GM11168 (cell line): ENCODE measurements around the gene RHOBTB3.
"Not testable (repeated sequence)": the region's sequence is repeated elsewhere in the genome, so short reads cannot be mapped to it uniquely, and the experiment has no call there.

Source experiments
- in situ Hi-C: fragments of 300-500 bp; cut with MboI; formaldehyde crosslinking; loops from one replicate; pipeline ENCODE4 v1.12.0; 2022; ENCODE audit warnings: low sequenced_read_pairs; ENCODE audit not compliant: unreplicated experiment

Gene RHOBTB3

GRCh38 chr5:95730730-95731570 is at the start of gene RHOBTB3:
Gene RHOBTB3 (plus strand): TSS chr5:95731336. CDS start chr5:95731683, 347 bp downstream.
- in situ Hi-C loops, result no loop called here

GRCh38 chr5:95682891-95683290 is 48.2 kb upstream of the RHOBTB3 start, which contains the start of gene SPATA9:
Gene SPATA9 (minus strand): TSS chr5:95682991. CDS start chr5:95682854, 137 bp downstream.
- in situ Hi-C loops, result no loop called here

- in situ Hi-C loops, result no loop called here
Observed at GRCh38 chr5:95684361-95684760, 46.8 kb upstream of the RHOBTB3 start.

GRCh38 chr5:95686651-95687050 is 44.5 kb upstream of the RHOBTB3 start:
- in situ Hi-C loops, result no loop called here

- in situ Hi-C loops, result no loop called here
Observed at GRCh38 chr5:95689680-95690079, 41.5 kb upstream of the RHOBTB3 start.

- in situ Hi-C loops, result no loop called here
Observed at GRCh38 chr5:95690333-95690732, 40.8 kb upstream of the RHOBTB3 start.

- in situ Hi-C loops, result no loop called here
Observed at GRCh38 chr5:95697781-95698681, 33.1 kb upstream of the RHOBTB3 start.

GRCh38 chr5:95699337-95699736 is 31.8 kb upstream of the RHOBTB3 start:
- in situ Hi-C loops, result no loop called here

GRCh38 chr5:95701074-95701473 is 30.1 kb upstream of the RHOBTB3 start:
- in situ Hi-C loops, result no loop called here

- in situ Hi-C loops, result no loop called here
Observed at GRCh38 chr5:95704150-95704549, 27.0 kb upstream of the RHOBTB3 start.

GRCh38 chr5:95706196-95706595 is 24.9 kb upstream of the RHOBTB3 start:
- in situ Hi-C loops, result not testable (repeated sequence)

- in situ Hi-C loops, result no loop called here
Observed at GRCh38 chr5:95707055-95707454, 24.1 kb upstream of the RHOBTB3 start.

GRCh38 chr5:95707534-95708188 is 23.5 kb upstream of the RHOBTB3 start:
- in situ Hi-C loops, result not testable (repeated sequence)

- in situ Hi-C loops, result no loop called here
Observed at GRCh38 chr5:95708876-95709275, 22.3 kb upstream of the RHOBTB3 start.

GRCh38 chr5:95709967-95710650 is 21.0 kb upstream of the RHOBTB3 start:
- in situ Hi-C loops, result no loop called here

GRCh38 chr5:95710651-95711500 is 20.3 kb upstream of the RHOBTB3 start:
- in situ Hi-C loops, result not testable (repeated sequence)

GRCh38 chr5:95711501-95712346 is 19.4 kb upstream of the RHOBTB3 start:
- in situ Hi-C loops, result no loop called here

GRCh38 chr5:95712347-95712958 is 18.7 kb upstream of the RHOBTB3 start:
- in situ Hi-C loops, result no loop called here
